Measurements from ENCODE around the gene SCARF2. TPM values are rescaled to one million over a fixed set of nuclear protein-coding genes. Genes with fewer than 3 reads are reported as not detected.
A peak's percentile ranks its signal among the peaks of the same experiment; 100 is the strongest.

SCARF2 gene
- total and polyA plus RNA-seq, 4 donors: 8.5 to 35.4 (median 27.8) TPM

DNA sequence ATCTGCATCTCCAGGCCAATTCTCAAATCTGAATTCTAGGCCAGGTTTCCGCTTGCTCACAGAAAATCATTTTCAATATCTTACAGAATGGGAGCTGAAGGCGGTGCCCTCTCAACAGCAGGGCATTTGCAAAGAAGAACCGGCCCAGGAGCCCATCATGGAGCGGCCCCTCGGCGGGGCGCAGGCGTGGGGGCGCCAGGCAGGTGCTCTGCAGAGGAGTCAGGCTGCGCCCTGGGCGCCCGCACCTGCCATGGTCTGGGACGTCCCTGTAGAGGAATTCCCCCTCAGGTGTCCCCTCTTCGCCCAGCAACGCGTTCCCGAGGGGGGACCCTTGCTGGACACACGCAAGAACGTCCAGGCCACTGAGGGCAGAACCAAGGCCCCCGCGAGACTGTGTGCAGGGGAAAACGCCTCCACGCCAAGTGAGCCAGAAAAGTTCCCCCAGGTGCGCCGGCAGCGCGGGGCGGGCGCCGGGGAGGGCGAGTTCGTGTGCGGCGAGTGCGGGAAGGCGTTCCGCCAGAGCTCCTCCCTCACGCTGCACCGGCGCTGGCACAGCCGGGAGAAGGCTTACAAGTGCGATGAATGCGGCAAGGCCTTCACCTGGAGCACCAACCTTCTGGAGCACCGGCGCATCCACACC lies 32.2 kb downstream of the SCARF2 start:
- Histone ChIP-seq H3K4me1 (ENCODE audit: control insufficient read depth in 1 of 2, insufficient read depth in 2 of 2, low read length in 2 of 2) (no peaks in the 10 kb centered on the region), H3K27ac (ENCODE audit: low read depth in 1 of 2, low read length in 2 of 2) (no peak overlapping the region), H3K4me3 (ENCODE audit: low read length in 2 of 2) (no peak overlapping the region), H3K36me3 (ENCODE audit: control insufficient read depth in 1 of 2, insufficient read depth in 2 of 2, low read length in 1 of 2) (peaks cover 0 to 10% of the 10 kb centered on the region in 2 donors), H3K27me3 (ENCODE audit: control insufficient read depth in 1 of 2, insufficient read depth in 2 of 2, low read length in 1 of 2) (no peaks in the 10 kb centered on the region), H3K9me3 (ENCODE audit: control insufficient read depth, low read length) (no peaks in the 10 kb centered on the region)
- WGBS, 2 donors: 96% methylated on average over 45 of the region's 45 CpGs
- intact Hi-C loops (cut with DNase I): no loop called here
- DNase-seq (peak in 1 of 2 donors; percentile 70), ATAC-seq (ENCODE audit: low FRiP score) (no peak)

DNA sequence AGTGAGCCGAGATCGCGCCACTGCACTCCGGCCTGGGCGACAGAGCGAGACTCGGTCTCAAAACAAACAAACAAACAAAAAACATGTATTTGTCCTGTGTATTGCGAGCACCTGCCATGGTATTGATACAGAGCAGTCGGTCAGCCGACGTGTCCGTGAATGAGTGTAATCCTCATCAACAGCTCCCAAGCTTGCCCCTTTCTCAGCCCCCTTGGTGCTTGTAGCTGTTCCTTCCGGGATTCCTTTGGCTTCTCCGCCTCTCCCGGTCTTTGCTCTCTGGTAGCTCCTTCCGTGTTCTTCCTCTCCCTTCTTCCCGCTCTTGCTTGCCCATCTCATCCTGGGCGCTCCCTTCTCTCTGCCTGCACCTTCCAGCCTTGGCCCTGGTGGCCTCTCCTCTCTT lies 32.7 kb downstream of the SCARF2 start:
- Histone ChIP-seq H3K9me3 (ENCODE audit: control insufficient read depth, low read length) (no peaks in the 10 kb centered on the region), H3K4me1 (ENCODE audit: control insufficient read depth in 1 of 2, insufficient read depth in 2 of 2, low read length in 2 of 2) (no peaks in the 10 kb centered on the region), H3K36me3 (ENCODE audit: control insufficient read depth in 1 of 2, insufficient read depth in 2 of 2, low read length in 1 of 2) (peaks cover 0 to 10% of the 10 kb centered on the region in 2 donors), H3K27me3 (ENCODE audit: control insufficient read depth in 1 of 2, insufficient read depth in 2 of 2, low read length in 1 of 2) (no peaks in the 10 kb centered on the region), H3K27ac (ENCODE audit: low read depth in 1 of 2, low read length in 2 of 2) (no peak overlapping the region), H3K4me3 (ENCODE audit: low read length in 2 of 2) (no peak overlapping the region)
- intact Hi-C loops (cut with DNase I): no loop called here
- DNase-seq (peak in 1 of 2 donors; percentile 47), ATAC-seq (ENCODE audit: low FRiP score) (no peak)
- WGBS, 2 donors: 94 to 95% methylated on average over 18 of the region's 18 CpGs

DNA sequence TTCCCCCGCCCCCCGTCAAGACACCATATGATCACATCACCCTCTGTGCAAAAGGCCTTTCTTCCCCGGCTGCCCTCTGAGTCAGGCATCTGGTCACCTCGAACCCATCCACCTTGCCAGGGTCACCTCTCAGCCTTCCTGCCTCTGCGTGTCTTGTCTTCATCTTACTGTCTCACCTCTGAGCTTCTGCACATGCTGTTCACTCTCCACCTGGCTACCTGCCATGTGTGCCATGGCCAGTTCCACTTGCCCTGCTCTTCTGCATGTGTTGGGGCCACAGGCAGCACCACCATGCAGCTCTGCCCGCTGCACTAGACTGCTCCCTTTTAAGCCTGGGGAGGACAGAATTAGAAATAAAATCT lies 33.9 kb downstream of the SCARF2 start:
- Histone ChIP-seq H3K4me1 (ENCODE audit: control insufficient read depth in 1 of 2, insufficient read depth in 2 of 2, low read length in 2 of 2) (no peaks in the 10 kb centered on the region), H3K9me3 (ENCODE audit: control insufficient read depth, low read length) (no peaks in the 10 kb centered on the region), H3K27ac (ENCODE audit: low read depth in 1 of 2, low read length in 2 of 2) (no peak overlapping the region), H3K4me3 (ENCODE audit: low read length in 2 of 2) (no peak overlapping the region), H3K27me3 (ENCODE audit: control insufficient read depth in 1 of 2, insufficient read depth in 2 of 2, low read length in 1 of 2) (no peaks in the 10 kb centered on the region), H3K36me3 (ENCODE audit: control insufficient read depth in 1 of 2, insufficient read depth in 2 of 2, low read length in 1 of 2) (peaks cover 0 to 10% of the 10 kb centered on the region in 2 donors)
- no peak for ATAC-seq (ENCODE audit: low FRiP score)
- DNase-seq: peak in 1 of 2 donors; percentile 64
- WGBS, 2 donors: 94 to 96% methylated on average over 6 of the region's 6 CpGs
- intact Hi-C loops (cut with DNase I): no loop called here

DNA sequence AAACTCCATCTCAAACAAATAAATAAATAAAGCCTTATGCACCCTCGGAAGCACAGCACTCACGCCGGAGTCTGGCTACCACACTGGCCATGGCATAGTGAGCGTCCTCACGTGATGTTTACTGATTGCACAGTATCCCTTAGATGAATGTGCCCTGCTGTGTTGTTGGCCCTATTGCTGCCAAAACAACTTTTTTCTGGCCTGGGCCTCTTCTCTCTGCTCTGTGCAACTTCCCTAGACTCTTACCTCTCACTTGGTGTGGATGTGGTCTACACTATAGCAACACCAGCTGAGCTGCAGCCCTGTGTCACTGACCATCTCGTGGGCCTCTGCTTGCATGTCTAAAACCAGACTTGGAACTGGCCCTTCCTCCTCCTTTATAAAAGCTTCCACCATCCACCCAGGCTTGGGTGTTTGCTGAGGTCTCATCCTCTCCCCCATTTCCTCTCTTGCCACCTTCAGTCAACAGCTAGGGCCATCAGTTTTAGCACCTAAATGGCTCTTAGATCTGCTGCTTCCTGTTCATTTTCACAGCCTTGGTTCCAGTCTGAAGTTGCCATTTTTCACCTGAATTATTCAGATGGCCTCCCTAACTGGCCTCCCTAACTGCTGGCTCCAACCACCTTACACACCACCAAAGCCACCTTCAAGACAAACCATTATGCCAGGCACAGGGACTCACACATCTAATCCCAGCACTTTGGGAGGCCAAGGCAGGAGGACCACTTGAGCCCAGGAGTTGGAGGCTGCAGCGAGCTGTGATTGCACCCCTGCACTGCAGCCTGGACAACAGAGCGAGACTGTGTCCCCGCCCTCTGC lies 34.5 kb downstream of the SCARF2 start:
- intact Hi-C loops (cut with DNase I): no loop called here
- Histone ChIP-seq H3K27me3 (ENCODE audit: control insufficient read depth in 1 of 2, insufficient read depth in 2 of 2, low read length in 1 of 2) (no peaks in the 10 kb centered on the region), H3K4me3 (ENCODE audit: low read length in 2 of 2) (no peak overlapping the region), H3K9me3 (ENCODE audit: control insufficient read depth, low read length) (no peaks in the 10 kb centered on the region), H3K27ac (ENCODE audit: low read depth in 1 of 2, low read length in 2 of 2) (no peak overlapping the region), H3K36me3 (ENCODE audit: control insufficient read depth in 1 of 2, insufficient read depth in 2 of 2, low read length in 1 of 2) (peaks cover 0 to 10% of the 10 kb centered on the region in 2 donors), H3K4me1 (ENCODE audit: control insufficient read depth in 1 of 2, insufficient read depth in 2 of 2, low read length in 2 of 2) (no peaks in the 10 kb centered on the region)
- ATAC-seq (ENCODE audit: low FRiP score): no peak
- WGBS, 2 donors: 93 to 95% methylated on average over 9 of the region's 9 CpGs
- DNase-seq: peak in 1 of 2 donors; percentile 48

DNA sequence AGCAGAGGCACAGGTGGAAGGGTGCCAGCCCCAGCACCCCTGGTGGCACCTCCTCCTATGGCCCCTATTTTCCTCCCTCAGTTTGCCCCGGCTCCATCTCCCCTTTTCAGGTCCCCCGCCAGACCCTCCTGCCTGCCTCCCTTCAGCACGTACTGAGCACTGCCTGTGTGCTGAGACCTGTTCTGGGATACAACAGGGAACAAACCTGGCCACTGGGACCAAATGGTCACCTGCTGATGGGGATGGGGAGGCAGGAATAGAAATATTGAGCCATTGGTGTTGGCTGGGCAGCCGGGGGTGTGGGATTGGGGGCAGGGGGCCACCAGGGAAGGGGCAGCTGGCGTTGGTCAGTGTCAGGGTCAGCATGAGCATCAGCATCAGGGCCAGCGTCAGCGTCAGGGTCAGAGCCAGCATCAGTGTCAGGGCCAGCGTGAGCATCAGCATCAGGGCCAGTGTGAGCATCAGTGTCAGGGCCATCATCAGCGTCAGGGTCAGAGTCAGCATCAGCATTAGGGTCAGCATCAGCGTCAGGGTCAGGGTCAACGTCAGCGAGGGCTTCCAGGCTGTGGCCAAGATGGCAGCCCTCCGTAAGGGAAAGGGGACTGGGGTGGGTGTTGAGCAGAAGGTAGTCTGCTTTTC lies 36.1 kb downstream of the SCARF2 start:
- Histone ChIP-seq H3K9me3 (ENCODE audit: control insufficient read depth, low read length) (no peaks in the 10 kb centered on the region), H3K4me1 (ENCODE audit: control insufficient read depth in 1 of 2, insufficient read depth in 2 of 2, low read length in 2 of 2) (no peaks in the 10 kb centered on the region), H3K27me3 (ENCODE audit: control insufficient read depth in 1 of 2, insufficient read depth in 2 of 2, low read length in 1 of 2) (no peaks in the 10 kb centered on the region), H3K4me3 (ENCODE audit: low read length in 2 of 2) (no peak overlapping the region), H3K36me3 (ENCODE audit: control insufficient read depth in 1 of 2, insufficient read depth in 2 of 2, low read length in 1 of 2) (peaks cover 0 to 8% of the 10 kb centered on the region in 2 donors), H3K27ac (ENCODE audit: low read depth in 1 of 2, low read length in 2 of 2) (no peak overlapping the region)
- WGBS, 2 donors: 95 to 96% methylated on average over 13 of the region's 13 CpGs
- DNase-seq (peak in 1 of 2 donors; percentile 45), ATAC-seq (ENCODE audit: low FRiP score) (no peak)
- intact Hi-C loops (cut with DNase I): no loop called here

DNA sequence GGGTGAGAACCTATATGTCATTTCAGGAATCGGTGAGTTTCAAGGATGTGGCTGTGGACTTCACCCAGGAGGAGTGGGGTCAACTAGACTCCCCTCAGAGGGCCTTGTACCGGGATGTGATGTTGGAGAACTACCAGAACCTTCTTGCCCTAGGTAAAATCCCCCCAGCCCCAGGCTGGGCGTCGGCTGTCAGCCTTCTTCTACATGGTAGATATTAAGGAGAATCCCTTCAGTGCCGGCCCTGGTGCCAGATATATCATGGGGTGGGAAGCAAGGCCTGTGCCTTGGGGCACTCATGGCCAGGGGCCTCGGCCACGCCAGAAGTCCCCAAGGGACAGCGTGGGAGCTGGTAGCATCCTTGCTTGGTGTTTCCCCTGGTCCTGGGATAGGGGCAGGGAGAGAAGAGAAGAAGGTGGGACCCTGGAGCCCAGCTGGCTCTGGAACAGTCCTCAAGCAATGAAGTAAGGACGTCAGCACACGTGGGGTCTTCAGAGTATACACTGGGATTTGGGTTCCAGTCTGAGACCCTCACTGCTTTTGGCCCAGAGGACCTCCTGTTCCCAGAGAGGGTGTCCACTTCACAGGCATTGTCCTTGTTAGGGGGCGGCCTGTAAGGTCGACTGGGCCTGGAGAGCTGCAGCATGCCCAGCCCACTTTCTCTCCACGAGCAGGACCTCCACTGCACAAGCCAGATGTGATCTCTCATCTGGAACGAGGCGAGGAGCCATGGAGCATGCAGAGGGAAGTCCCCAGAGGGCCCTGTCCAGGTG lies 36.8 kb downstream of the SCARF2 start:
- Histone ChIP-seq H3K27me3 (ENCODE audit: control insufficient read depth in 1 of 2, insufficient read depth in 2 of 2, low read length in 1 of 2) (no peaks in the 10 kb centered on the region), H3K9me3 (ENCODE audit: control insufficient read depth, low read length) (no peaks in the 10 kb centered on the region), H3K4me1 (ENCODE audit: control insufficient read depth in 1 of 2, insufficient read depth in 2 of 2, low read length in 2 of 2) (no peaks in the 10 kb centered on the region), H3K36me3 (ENCODE audit: control insufficient read depth in 1 of 2, insufficient read depth in 2 of 2, low read length in 1 of 2) (peaks cover 0 to 2% of the 10 kb centered on the region in 2 donors), H3K4me3 (ENCODE audit: low read length in 2 of 2) (no peak overlapping the region), H3K27ac (ENCODE audit: low read depth in 1 of 2, low read length in 2 of 2) (no peak overlapping the region)
- peak in 1 of 2 donors; percentile 43 for DNase-seq
- no peak for ATAC-seq (ENCODE audit: low FRiP score)
- intact Hi-C loops (cut with DNase I): no loop called here
- 90 to 92% methylated on average over 15 of the region's 15 CpGs for WGBS, 2 donors

DNA sequence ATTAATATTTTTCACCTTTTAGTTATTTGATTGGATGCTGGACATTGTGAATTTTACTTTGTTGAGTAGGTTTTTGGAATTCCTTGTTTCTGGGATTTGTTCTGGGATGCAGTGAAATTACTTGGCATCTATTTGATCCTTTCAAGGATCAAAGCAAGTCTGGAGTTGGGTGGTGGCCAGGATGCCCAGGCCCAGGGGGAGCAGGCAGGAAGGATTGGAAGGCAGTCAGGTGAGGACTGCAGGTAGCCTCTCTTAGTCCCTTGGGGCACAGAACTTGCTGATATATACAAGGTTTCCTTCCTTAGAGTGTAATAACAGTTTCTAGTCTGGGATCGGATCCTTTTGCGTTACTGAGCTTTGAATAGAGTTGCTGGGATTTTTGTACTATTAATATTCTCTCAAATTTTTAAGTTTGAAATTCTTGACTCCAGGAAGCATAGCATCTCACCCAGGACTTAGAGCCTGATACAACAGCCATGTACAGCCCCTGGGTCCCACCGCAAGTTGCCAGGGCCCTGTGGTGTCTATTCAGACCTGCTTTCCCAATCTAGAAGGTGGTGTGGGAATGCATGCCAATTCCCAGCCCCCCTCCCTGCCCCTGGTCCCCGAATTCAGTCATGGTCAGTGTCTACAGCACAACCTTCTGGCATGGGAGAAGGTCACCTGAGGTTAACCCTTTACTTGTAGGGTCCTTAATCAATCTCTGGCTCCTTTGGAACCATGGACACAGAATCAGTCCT lies 37.6 kb downstream of the SCARF2 start:
- DNase-seq: peak in 1 of 2 donors; percentile 37
- no peaks in the 10 kb centered on the region for H3K9me3 ChIP-seq (ENCODE audit: control insufficient read depth, low read length)
- 58 to 81% methylated on average over 4 of the region's 4 CpGs for WGBS, 2 donors
- H3K27me3 ChIP-seq (ENCODE audit: control insufficient read depth in 1 of 2, insufficient read depth in 2 of 2, low read length in 1 of 2): no peaks in the 10 kb centered on the region
- H3K4me3 ChIP-seq (ENCODE audit: low read length in 2 of 2): no peak overlapping the region
- no peak overlapping the region for H3K27ac ChIP-seq (ENCODE audit: low read depth in 1 of 2, low read length in 2 of 2)
- intact Hi-C loops (cut with DNase I): no loop called here
- ATAC-seq (ENCODE audit: low FRiP score): no peak
- H3K4me1 ChIP-seq (ENCODE audit: control insufficient read depth in 1 of 2, insufficient read depth in 2 of 2, low read length in 2 of 2): peaks cover 0 to under 1% of the 10 kb centered on the region in 2 donors
- no peaks in the 10 kb centered on the region for H3K36me3 ChIP-seq (ENCODE audit: control insufficient read depth in 1 of 2, insufficient read depth in 2 of 2, low read length in 1 of 2)

DNA sequence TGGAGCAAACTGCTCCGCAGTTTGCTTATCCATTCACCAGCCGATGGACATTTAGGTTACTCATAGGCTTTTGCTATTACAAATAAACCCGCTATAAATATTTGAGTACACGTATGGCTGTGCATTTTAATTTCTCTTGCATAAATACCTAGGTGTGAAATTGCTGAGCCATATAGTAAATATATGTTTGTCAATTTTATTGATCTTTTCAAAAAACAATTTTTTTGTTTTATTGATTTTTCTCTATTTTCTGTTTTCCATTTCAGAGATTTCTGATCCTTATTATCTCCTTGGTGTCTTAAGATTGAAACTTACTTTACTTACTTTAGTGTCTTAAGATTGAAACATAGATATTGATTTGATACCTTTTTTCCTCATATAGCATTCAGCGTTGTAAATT lies 39.2 kb downstream of the SCARF2 start:
- Histone ChIP-seq H3K36me3 (ENCODE audit: control insufficient read depth in 1 of 2, insufficient read depth in 2 of 2, low read length in 1 of 2) (no peaks in the 10 kb centered on the region), H3K4me1 (ENCODE audit: control insufficient read depth in 1 of 2, insufficient read depth in 2 of 2, low read length in 2 of 2) (peaks cover 0 to 2% of the 10 kb centered on the region in 2 donors), H3K9me3 (ENCODE audit: control insufficient read depth, low read length) (no peaks in the 10 kb centered on the region), H3K27me3 (ENCODE audit: control insufficient read depth in 1 of 2, insufficient read depth in 2 of 2, low read length in 1 of 2) (no peaks in the 10 kb centered on the region), H3K27ac (ENCODE audit: low read depth in 1 of 2, low read length in 2 of 2) (no peak overlapping the region), H3K4me3 (ENCODE audit: low read length in 2 of 2) (no peak overlapping the region)
- no peak for DNase-seq
- intact Hi-C loops (cut with DNase I): no loop called here
- 94 to 95% methylated on average over 5 of the region's 5 CpGs for WGBS, 2 donors
- no peak for ATAC-seq (ENCODE audit: low FRiP score)

Data from aorta (tissue), 5 donors.